GM23338 (cell line): ENCODE data around the gene GRM5. TPM values are rescaled to one million over a fixed set of nuclear protein-coding genes. Genes with fewer than 3 reads are reported as not detected.

Source experiments
- ATAC-seq: fragments of 200-7000 bp; cut with Tn5 transposase; 3 replicates; pipeline ENCODE4 v1.9.1; 2020
- DNase-seq: peaks from one replicate; pipeline ENCODE4 v3.0.0-alpha.2; 2015; ENCODE audit warnings: low spot score
- H2AFZ ChIP-seq: fragments of 200-600 bp; sonication (generic); 2 replicates; pipeline ENCODE4 v1.8.0; 2016; ENCODE audit warnings: antibody characterized with exemption, mild to moderate bottlenecking, moderate library complexity
- H3F3A ChIP-seq: fragments of 200-600 bp; sonication (generic); replicated peaks from 2 replicates; pipeline ENCODE4 v1.8.0; 2017; ENCODE audit warnings: antibody characterized with exemption, mixed run types, low read depth
- H3K27ac ChIP-seq: fragments of 200-600 bp; sonication (generic); 2 replicates; pipeline ENCODE4 v1.6.1; 2016; ENCODE audit warnings: low read depth
- H3K27me3 ChIP-seq: fragments of 200-600 bp; sonication (generic); 2 replicates; pipeline ENCODE4 v1.8.0; 2016; ENCODE audit warnings: mild to moderate bottlenecking, mixed run types, moderate library complexity; ENCODE audit not compliant: insufficient read depth
- H3K36me3 ChIP-seq: fragments of 200-600 bp; sonication (generic); 2 replicates; pipeline ENCODE4 v1.8.0; 2016; ENCODE audit warnings: mild to moderate bottlenecking; ENCODE audit not compliant: insufficient read depth
- H3K4me1 ChIP-seq: fragments of 200-600 bp; sonication (generic); 2 replicates; pipeline ENCODE4 v1.8.0; 2016; ENCODE audit warnings: mild to moderate bottlenecking, moderate library complexity; ENCODE audit not compliant: insufficient read depth
- H3K4me2 ChIP-seq: fragments of 200-600 bp; sonication (generic); 2 replicates; pipeline ENCODE4 v1.7.1; 2017; ENCODE audit warnings: mixed run types
- H3K4me3 ChIP-seq: fragments of 200-600 bp; sonication (generic); 2 replicates; pipeline ENCODE4 v1.6.1; 2016; ENCODE audit warnings: mixed run types
- H3K79me2 ChIP-seq: fragments of 200-600 bp; sonication (generic); replicated peaks from 2 replicates; pipeline ENCODE4 v1.8.0; 2017; ENCODE audit warnings: mild to moderate bottlenecking; ENCODE audit not compliant: insufficient read depth
- H3K9me2 ChIP-seq: fragments of 200-600 bp; sonication (generic); 2 replicates; pipeline ENCODE4 v1.8.0; 2017; ENCODE audit not compliant: insufficient read depth
- H4K20me1 ChIP-seq: fragments of 200-600 bp; sonication (generic); replicated peaks from 2 replicates; pipeline ENCODE4 v1.8.0; 2017; ENCODE audit warnings: mild to moderate bottlenecking; ENCODE audit not compliant: insufficient read depth
- H3K27ac Mint-ChIP-seq: 2 replicates; pipeline ENCODE4 v1.8.0; 2020; ENCODE audit warnings: inconsistent platforms, mild to moderate bottlenecking, moderate library complexity, mixed read lengths
- H3K27me3 Mint-ChIP-seq: 3 replicates; pipeline ENCODE4 v1.8.0; 2022; ENCODE audit warnings: low read depth, mild to moderate bottlenecking, moderate library complexity, mixed read lengths, inconsistent platforms; ENCODE audit not compliant: insufficient read depth, poor library complexity
- H3K36me3 Mint-ChIP-seq: 3 replicates; pipeline ENCODE4 v1.8.0; 2021; ENCODE audit warnings: low read depth, mild to moderate bottlenecking, inconsistent platforms, moderate library complexity, mixed read lengths
- H3K4me1 Mint-ChIP-seq: 3 replicates; pipeline ENCODE4 v1.8.0; 2020; ENCODE audit warnings: mild to moderate bottlenecking, inconsistent platforms, mixed read lengths
- H3K4me3 Mint-ChIP-seq: 3 replicates; pipeline ENCODE4 v1.8.0; 2021; ENCODE audit warnings: moderate library complexity, mild to moderate bottlenecking, inconsistent platforms, mixed read lengths
- H3K9me3 Mint-ChIP-seq: 3 replicates; pipeline ENCODE4 v1.8.0; 2020; ENCODE audit warnings: moderate library complexity, mild to moderate bottlenecking, inconsistent platforms, mixed read lengths
- CREB1 ChIP-seq: fragments of 250-450 bp; sonication (Bioruptor Pico); IDR thresholded peaks from 2 replicates; pipeline ENCODE4 v1.5.0; 2020; ENCODE audit warnings: low read depth, mild to moderate bottlenecking, moderate library complexity
- CTCF ChIP-seq, 2 experiments: fragments of 200-600 bp in 1 of 2; sonication (generic) in 1 of 2; conservative IDR thresholded peaks; 2 replicates each; pipeline versions ENCODE4 v1.5.1 to v1.6.1; 2016 to 2017; ENCODE audit warnings: antibody characterized with exemption in 2 of 2, low read depth in 2 of 2, mild to moderate bottlenecking in 2 of 2, moderate library complexity in 1 of 2
- ETS1 ChIP-seq: IDR thresholded peaks from 2 replicates; pipeline ENCODE4 v1.6.1; 2016; ENCODE audit warnings: antibody characterized with exemption
- EZH2 ChIP-seq: fragments of 200-600 bp; sonication (generic); IDR thresholded peaks from one replicate; pipeline ENCODE4 v1.8.0; 2017; ENCODE audit warnings: antibody characterized with exemption, mild to moderate bottlenecking, low read depth; ENCODE audit not compliant: unreplicated experiment
- EZH2phosphoT487 ChIP-seq: fragments of 200-600 bp; sonication (generic); IDR thresholded peaks from one replicate; pipeline ENCODE4 v1.8.1; 2018; ENCODE audit warnings: antibody characterized with exemption; ENCODE audit not compliant: unreplicated experiment
- JUNB ChIP-seq: IDR thresholded peaks from one replicate; pipeline ENCODE4 v1.6.1; 2016; ENCODE audit warnings: antibody characterized with exemption; ENCODE audit not compliant: unreplicated experiment
- NANOG ChIP-seq: IDR thresholded peaks from 2 replicates; pipeline ENCODE4 v1.6.1; 2016; ENCODE audit warnings: antibody characterized with exemption, borderline replicate concordance
- POLR2AphosphoS5 ChIP-seq: IDR thresholded peaks from 2 replicates; pipeline ENCODE4 v1.6.1; 2016; ENCODE audit warnings: antibody characterized with exemption, low read depth
- REST ChIP-seq: IDR thresholded peaks from one replicate; pipeline ENCODE4 v1.6.1; 2018; ENCODE audit warnings: antibody characterized with exemption; ENCODE audit not compliant: unreplicated experiment
- STAT1 ChIP-seq: IDR thresholded peaks from one replicate; pipeline ENCODE4 v1.6.1; 2016; ENCODE audit warnings: antibody characterized with exemption; ENCODE audit not compliant: unreplicated experiment
- ZNF114 ChIP-seq: fragments of 250-450 bp; sonication (Bioruptor Pico); IDR thresholded peaks from 2 replicates; pipeline ENCODE4 v1.5.0; 2020; ENCODE audit warnings: mild to moderate bottlenecking, moderate library complexity
- ZNF331 ChIP-seq: fragments of 250-450 bp; sonication (Bioruptor Pico); IDR thresholded peaks from 2 replicates; pipeline ENCODE4 v1.5.0; 2020; ENCODE audit warnings: low read depth, mild to moderate bottlenecking, moderate library complexity
- ZNF462 ChIP-seq: fragments of 250-450 bp; sonication (Bioruptor Pico); IDR thresholded peaks from 2 replicates; pipeline ENCODE4 v1.5.0; 2020; ENCODE audit warnings: mild to moderate bottlenecking, moderate library complexity
- polyA plus RNA-seq: library from polyadenylated mRNA; unstranded; fragments of >200 nt; fragmentation: Nextera tagmentation; extraction: Ambion mirVana; gene quantifications from 2 replicates; pipeline ENCODE4 v1.2.1, GENCODE V29; 2016
- total RNA-seq: library from RNA; depleted of rRNA; stranded (reverse); fragments of >200 nt; shearing (Covaris generic); gene quantifications from 2 replicates; pipeline ENCODE4 v1.2.3, GENCODE V29; 2014

GRM5 gene
- total and polyA plus RNA-seq, 2 experiments from 2014 or later = 0.23 to 0.45 TPM

- Mint-ChIP-seq H3K4me3 (no peak overlapping the region), H3K9me3 (peaks cover 28% of the 10 kb centered on the region), H3K4me1 (peaks cover 9% of the 10 kb centered on the region; the same call in 2 of the 3 replicates), H3K27me3 (no peaks in the 10 kb centered on the region), H3K27ac (no peak overlapping the region), H3K36me3 (peaks cover 31% of the 10 kb centered on the region; the same call in 2 of the 3 replicates)
- no peaks in the 10 kb centered on the region for H3K9me2 ChIP-seq
- H3K4me2 ChIP-seq = no peak overlapping the region
- no peaks in the 10 kb centered on the region for H4K20me1 ChIP-seq
- DNase-seq (no peak), ATAC-seq (peak; percentile 40; the same call in 2 of the 3 replicates)
- H3K4me3 ChIP-seq = no peak overlapping the region
- H3K27me3 ChIP-seq = no peaks in the 10 kb centered on the region
- H3K36me3 ChIP-seq = no peaks in the 10 kb centered on the region
- H3K79me2 ChIP-seq = no peaks in the 10 kb centered on the region
- no peak overlapping the region for H2AFZ ChIP-seq
- no peak for TF ChIP-seq NANOG
- no peak for TF ChIP-seq JUNB
- no peak for TF ChIP-seq ETS1
- TF ChIP-seq ZNF331 (CRISPR knock-in tag) = no peak
- no peak for TF ChIP-seq EZH2
- no peak for TF ChIP-seq ZNF114 (CRISPR knock-in tag)
- TF ChIP-seq REST = no peak
- no peak for TF ChIP-seq ZNF462 (CRISPR knock-in tag)
- TF ChIP-seq EZH2phosphoT487 = no peak
- no peak for TF ChIP-seq STAT1
- no peak for TF ChIP-seq CTCF (conservative IDR thresholded peaks at IDR 0.05; ENCODE audit: low read depth in 2 of 2)
- TF ChIP-seq POLR2AphosphoS5 = no peak
- TF ChIP-seq CREB1 = no peak
- H3K27ac ChIP-seq = no peak overlapping the region
- H3K4me1 ChIP-seq = no peaks in the 10 kb centered on the region
- H3F3A ChIP-seq = no peaks in the 10 kb centered on the region
These were observed 382.8 kb downstream of the GRM5 start for GRCh38 chr11:88683024-88683423.
